ENCODE data around the gene OR2AT4.
"Not testable (repeated sequence)": the region's sequence is repeated elsewhere in the genome, so short reads cannot be mapped to it uniquely, and the experiment has no call there.

The OR2AT4 gene

GRCh38 chr11:75050516-75050915, 46.2 kb downstream of the OR2AT4 start:
- H3K36me3 ChIP-seq (ENCODE audit: control insufficient read depth, insufficient read depth, low read length), result no peaks in the 10 kb centered on the region
- H3K4me1 ChIP-seq (ENCODE audit: control insufficient read depth, insufficient read depth, low read length), result no peaks in the 10 kb centered on the region
- H3K4me3 ChIP-seq (ENCODE audit: low read length), result no peak overlapping the region
- H3K27ac ChIP-seq (ENCODE audit: low read depth, low read length), result no peak overlapping the region
- no peak overlapping the region for H3K9ac ChIP-seq (ENCODE audit: low read length)
- H3K27me3 ChIP-seq (ENCODE audit: control insufficient read depth, insufficient read depth, low read length), result no peaks in the 10 kb centered on the region

- H3K27me3 ChIP-seq (ENCODE audit: control insufficient read depth, insufficient read depth, low read length); H3K4me1 ChIP-seq (ENCODE audit: control insufficient read depth, insufficient read depth, low read length); H3K9ac ChIP-seq (ENCODE audit: low read length); H3K27ac ChIP-seq (ENCODE audit: low read depth, low read length); H3K4me3 ChIP-seq (ENCODE audit: low read length); H3K36me3 ChIP-seq (ENCODE audit: control insufficient read depth, insufficient read depth, low read length): not testable (repeated sequence)
Observed at GRCh38 chr11:75049501-75050266, 47.0 kb downstream of the OR2AT4 start.

- Histone ChIP-seq H3K4me3 (ENCODE audit: low read length) (no peak overlapping the region), H3K9ac (ENCODE audit: low read length) (no peak overlapping the region), H3K27ac (ENCODE audit: low read depth, low read length) (no peak overlapping the region), H3K27me3 (ENCODE audit: control insufficient read depth, insufficient read depth, low read length) (no peaks in the 10 kb centered on the region), H3K36me3 (ENCODE audit: control insufficient read depth, insufficient read depth, low read length) (no peaks in the 10 kb centered on the region), H3K4me1 (ENCODE audit: control insufficient read depth, insufficient read depth, low read length) (no peaks in the 10 kb centered on the region)
Observed at GRCh38 chr11:75047191-75047590, 49.5 kb downstream of the OR2AT4 start.

- H3K4me1 ChIP-seq (ENCODE audit: control insufficient read depth, insufficient read depth, low read length); H3K27ac ChIP-seq (ENCODE audit: low read depth, low read length); H3K27me3 ChIP-seq (ENCODE audit: control insufficient read depth, insufficient read depth, low read length): not testable (repeated sequence)
Observed at GRCh38 chr11:75046668-75047067, 50.0 kb downstream of the OR2AT4 start.

GRCh38 chr11:75044381-75045170, 52.1 kb downstream of the OR2AT4 start:
- not testable (repeated sequence) for H3K27ac ChIP-seq (ENCODE audit: low read depth, low read length); H3K27me3 ChIP-seq (ENCODE audit: control insufficient read depth, insufficient read depth, low read length); H3K4me3 ChIP-seq (ENCODE audit: low read length); H3K36me3 ChIP-seq (ENCODE audit: control insufficient read depth, insufficient read depth, low read length); H3K9ac ChIP-seq (ENCODE audit: low read length); H3K4me1 ChIP-seq (ENCODE audit: control insufficient read depth, insufficient read depth, low read length)

More at GRCh38 chr11:75046668-75047067, 50.0 kb downstream of the OR2AT4 start:
- H3K9ac ChIP-seq (ENCODE audit: low read length); H3K4me3 ChIP-seq (ENCODE audit: low read length); H3K36me3 ChIP-seq (ENCODE audit: control insufficient read depth, insufficient read depth, low read length): not testable (repeated sequence)

GRCh38 chr11:75041821-75042220, 54.9 kb downstream of the OR2AT4 start:
- H3K9ac ChIP-seq (ENCODE audit: low read length); H3K27ac ChIP-seq (ENCODE audit: low read depth, low read length); H3K4me3 ChIP-seq (ENCODE audit: low read length); H3K27me3 ChIP-seq (ENCODE audit: control insufficient read depth, insufficient read depth, low read length); H3K36me3 ChIP-seq (ENCODE audit: control insufficient read depth, insufficient read depth, low read length); H3K4me1 ChIP-seq (ENCODE audit: control insufficient read depth, insufficient read depth, low read length): not testable (repeated sequence)

GRCh38 chr11:75041263-75041662, 55.4 kb downstream of the OR2AT4 start:
- H3K4me3 ChIP-seq (ENCODE audit: low read length), result no peak overlapping the region
- H3K27ac ChIP-seq (ENCODE audit: low read depth, low read length), result no peak overlapping the region
- H3K4me1 ChIP-seq (ENCODE audit: control insufficient read depth, insufficient read depth, low read length), result no peaks in the 10 kb centered on the region
- no peak overlapping the region for H3K9ac ChIP-seq (ENCODE audit: low read length)
- no peaks in the 10 kb centered on the region for H3K27me3 ChIP-seq (ENCODE audit: control insufficient read depth, insufficient read depth, low read length)
- no peaks in the 10 kb centered on the region for H3K36me3 ChIP-seq (ENCODE audit: control insufficient read depth, insufficient read depth, low read length)

- Histone ChIP-seq H3K4me1 (ENCODE audit: control insufficient read depth, insufficient read depth, low read length) (no peaks in the 10 kb centered on the region), H3K27me3 (ENCODE audit: control insufficient read depth, insufficient read depth, low read length) (no peaks in the 10 kb centered on the region), H3K27ac (ENCODE audit: low read depth, low read length) (no peak overlapping the region), H3K36me3 (ENCODE audit: control insufficient read depth, insufficient read depth, low read length) (no peaks in the 10 kb centered on the region), H3K4me3 (ENCODE audit: low read length) (no peak overlapping the region), H3K9ac (ENCODE audit: low read length) (no peak overlapping the region)
Observed at GRCh38 chr11:75040167-75040770, 56.4 kb downstream of the OR2AT4 start.

- Histone ChIP-seq H3K27ac (ENCODE audit: low read depth, low read length) (no peak overlapping the region), H3K4me1 (ENCODE audit: control insufficient read depth, insufficient read depth, low read length) (no peaks in the 10 kb centered on the region), H3K9ac (ENCODE audit: low read length) (no peak overlapping the region), H3K36me3 (ENCODE audit: control insufficient read depth, insufficient read depth, low read length) (no peaks in the 10 kb centered on the region), H3K4me3 (ENCODE audit: low read length) (no peak overlapping the region), H3K27me3 (ENCODE audit: control insufficient read depth, insufficient read depth, low read length) (no peaks in the 10 kb centered on the region)
Observed at GRCh38 chr11:75035911-75036565, 60.6 kb downstream of the OR2AT4 start.

GRCh38 chr11:75035256-75035655, 61.4 kb downstream of the OR2AT4 start:
- Histone ChIP-seq H3K27ac (ENCODE audit: low read depth, low read length) (no peak overlapping the region), H3K4me1 (ENCODE audit: control insufficient read depth, insufficient read depth, low read length) (no peaks in the 10 kb centered on the region), H3K4me3 (ENCODE audit: low read length) (no peak overlapping the region)

GRCh38 chr11:75033916-75034315, 62.8 kb downstream of the OR2AT4 start:
- H3K27ac ChIP-seq (ENCODE audit: low read depth, low read length), result no peak overlapping the region
- no peaks in the 10 kb centered on the region for H3K27me3 ChIP-seq (ENCODE audit: control insufficient read depth, insufficient read depth, low read length)
- H3K4me3 ChIP-seq (ENCODE audit: low read length), result no peak overlapping the region
- H3K9ac ChIP-seq (ENCODE audit: low read length), result no peak overlapping the region
- H3K4me1 ChIP-seq (ENCODE audit: control insufficient read depth, insufficient read depth, low read length), result no peaks in the 10 kb centered on the region
- no peaks in the 10 kb centered on the region for H3K36me3 ChIP-seq (ENCODE audit: control insufficient read depth, insufficient read depth, low read length)

More at GRCh38 chr11:75035256-75035655, 61.4 kb downstream of the OR2AT4 start:
- Histone ChIP-seq H3K27me3 (ENCODE audit: control insufficient read depth, insufficient read depth, low read length) (no peaks in the 10 kb centered on the region), H3K9ac (ENCODE audit: low read length) (no peak overlapping the region), H3K36me3 (ENCODE audit: control insufficient read depth, insufficient read depth, low read length) (no peaks in the 10 kb centered on the region)

GRCh38 chr11:75032550-75032935, 64.1 kb downstream of the OR2AT4 start:
- H3K9ac ChIP-seq (ENCODE audit: low read length), result no peak overlapping the region
- H3K27me3 ChIP-seq (ENCODE audit: control insufficient read depth, insufficient read depth, low read length), result no peaks in the 10 kb centered on the region
- H3K4me3 ChIP-seq (ENCODE audit: low read length), result no peak overlapping the region
- no peaks in the 10 kb centered on the region for H3K4me1 ChIP-seq (ENCODE audit: control insufficient read depth, insufficient read depth, low read length)
- no peaks in the 10 kb centered on the region for H3K36me3 ChIP-seq (ENCODE audit: control insufficient read depth, insufficient read depth, low read length)
- no peak overlapping the region for H3K27ac ChIP-seq (ENCODE audit: low read depth, low read length)

Measured in rectal smooth muscle tissue (tissue), 1 donor.